HepG2 (cell line): ENCODE results near the gene HPCAL1. TPM values are rescaled to one million over a fixed set of nuclear protein-coding genes. Genes with fewer than 3 reads are reported as not detected.

Source experiments
- ATAC-seq: fragments of 200-7000 bp; cut with Tn5 transposase; 3 replicates; pipeline ENCODE4 v1.9.1; 2020; ENCODE audit warnings: mild to moderate bottlenecking, moderate library complexity
- BruUV-seq: library from RNA; stranded (reverse); fragments of 400-500 nt; replicated peaks from 2 replicates; lab custom pipeline; 2021; lab: Mats Ljungman, UMichigan
- CTCF ChIA-PET: fragments of 300-600 bp; formaldehyde crosslinking; extraction: SDS; loops from one replicate; lab custom pipeline; 2021; ENCODE audit warnings: low total read pairs, inconsistent platforms, low intra/inter-chr PET ratio; lab: Yijun Ruan, JAX
- POLR2A ChIA-PET: fragments of 350-600 bp; sonication (Branson Sonifier 250); formaldehyde crosslinking; loops from one replicate; lab custom pipeline; 2020; ENCODE audit warnings: antibody characterized with exemption, inconsistent platforms; lab: Yijun Ruan, JAX
- DNase-seq: peaks from one replicate; pipeline ENCODE4 v3.0.0-alpha.2; 2015; ENCODE audit warnings: low spot score
- FAIRE-seq: peaks from 3 replicates; lab custom pipeline; 2011; peaks lifted over from hg19 to GRCh38; lab: Jason Lieb, UNC
- H2AFZ ChIP-seq: one replicate; pipeline ENCODE4 v1.6.1; 2011; ENCODE audit warnings: low read length, inconsistent platforms
- H3K27ac ChIP-seq: fragments of 300-600 bp; 3 replicates; pipeline ENCODE4 v1.8.0; 2011; ENCODE audit warnings: mixed run types, mild to moderate bottlenecking, mixed read lengths, low read length, inconsistent platforms; ENCODE audit not compliant: insufficient read depth; ENCODE audit errors: extremely low read length
- H3K27me3 ChIP-seq, 2 experiments: fragments of 200-600 bp in 1 of 2; 2 replicates in 1 of 2; 3 replicates in 1 of 2; pipeline versions ENCODE4 v1.6.0 to v1.8.0; 2011; ENCODE audit warnings: low read length in 2 of 2, mild to moderate bottlenecking in 2 of 2, moderate library complexity in 2 of 2, inconsistent platforms in 1 of 2; ENCODE audit not compliant: insufficient read depth in 2 of 2, control insufficient read depth in 1 of 2
- H3K36me3 ChIP-seq, 2 experiments: fragments of 200-600 bp in 1 of 2; replicated peaks in 1 of 2; 2 replicates in 1 of 2; 3 replicates in 1 of 2; pipeline versions ENCODE4 v1.5.1 to v1.8.0; 2011; ENCODE audit warnings: low read length in 2 of 2, inconsistent platforms in 1 of 2; ENCODE audit not compliant: insufficient read depth in 2 of 2, control insufficient read depth in 1 of 2
- H3K4me1 ChIP-seq: 2 replicates; pipeline ENCODE4 v1.5.1; 2012; ENCODE audit warnings: low read length, inconsistent platforms; ENCODE audit not compliant: insufficient read depth
- H3K4me2 ChIP-seq: 2 replicates; pipeline ENCODE4 v1.6.0; 2011; ENCODE audit warnings: low read depth, low read length, inconsistent platforms
- H3K4me3 ChIP-seq, 3 experiments: fragments of 200-600 bp in 1 of 3; sonication (generic), shearing (Covaris generic) in 1 of 3; replicated peaks in 1 of 3; 2 replicates each; pipeline ENCODE4 v1.5.1; 2011 to 2016; ENCODE audit warnings: low read length in 3 of 3, inconsistent platforms in 2 of 3, low read depth in 2 of 3, mild to moderate bottlenecking in 2 of 3, control low read depth in 1 of 3, mixed read lengths in 1 of 3; ENCODE audit not compliant: insufficient read depth in 1 of 3
- H3K79me2 ChIP-seq: one replicate; pipeline ENCODE4 v1.6.1; 2011; ENCODE audit warnings: low read length, inconsistent platforms; ENCODE audit not compliant: insufficient read depth
- H3K9ac ChIP-seq: 2 replicates; pipeline ENCODE4 v1.6.0; 2011; ENCODE audit warnings: mild to moderate bottlenecking, low read depth, low read length, inconsistent platforms; ENCODE audit not compliant: insufficient read depth
- H3K9me3 ChIP-seq: 2 replicates; pipeline ENCODE4 v1.5.1; 2012; ENCODE audit warnings: mild to moderate bottlenecking, low read length
- H4K20me1 ChIP-seq: 2 replicates; pipeline ENCODE4 v1.6.0; 2011; ENCODE audit warnings: inconsistent platforms, mild to moderate bottlenecking, low read length, moderate library complexity; ENCODE audit not compliant: insufficient read depth
- ATF7 ChIP-seq, 2 experiments: fragments of 450-650 bp in 1 of 2; sonication (generic) in 1 of 2; formaldehyde crosslinking in 1 of 2; IDR thresholded peaks; 2 replicates each; pipeline versions ENCODE4 v1.4.0 to v1.6.1; 2016 to 2020; ENCODE audit warnings: antibody characterized with exemption in 1 of 2, mild to moderate bottlenecking in 1 of 2, missing genetic modification reagents in 1 of 2
- ATM ChIP-seq: fragments of 450-650 bp; IDR thresholded peaks from 2 replicates; pipeline ENCODE4 v1.7.1; 2017; ENCODE audit warnings: mild to moderate bottlenecking, borderline replicate concordance
- CBX5 ChIP-seq: sonication (generic); formaldehyde crosslinking; IDR thresholded peaks from 2 replicates; pipeline ENCODE4 v1.4.0; 2020; ENCODE audit warnings: missing genetic modification reagents, borderline replicate concordance
- CREB1 ChIP-seq, 2 experiments: fragments of 450-650 bp in 1 of 2; IDR thresholded peaks; 2 replicates each; pipeline ENCODE4 v1.6.1; 2016 to 2017; ENCODE audit warnings: control low read depth in 1 of 2, mild to moderate bottlenecking in 1 of 2, missing compliant biosample characterization in 1 of 2, missing genetic modification characterization in 1 of 2
- FOXA1 ChIP-seq, 2 experiments: fragments of 450-650 bp in 1 of 2; sonication (generic) in 1 of 2; formaldehyde crosslinking in 1 of 2; IDR thresholded peaks; 2 replicates each; pipeline versions ENCODE4 v1.4.0 to v1.6.1; 2016 to 2020; ENCODE audit warnings: missing genetic modification reagents in 1 of 2
- FOXP1 ChIP-seq, 2 experiments: fragments of 450-650 bp in 1 of 2; IDR thresholded peaks; 2 replicates each; pipeline ENCODE4 v1.6.1; 2017 to 2018; ENCODE audit warnings: antibody characterized with exemption in 1 of 2
- LCORL ChIP-seq, 2 experiments: fragments of 450-650 bp in 1 of 2; sonication (generic) in 1 of 2; formaldehyde crosslinking in 1 of 2; IDR thresholded peaks; 2 replicates each; pipeline versions ENCODE4 v1.5.0 to v1.6.1; 2017 to 2020; ENCODE audit warnings: antibody characterized with exemption in 1 of 2, missing genetic modification reagents in 1 of 2
- NBN ChIP-seq: fragments of 450-650 bp; conservative IDR thresholded peaks from 2 replicates; pipeline ENCODE4 v1.6.1; 2017
- NFKBIZ ChIP-seq: IDR thresholded peaks from 2 replicates; pipeline ENCODE4 v1.6.1; 2018; ENCODE audit warnings: missing genetic modification reagents, missing compliant biosample characterization
- PHB2 ChIP-seq: fragments of 450-650 bp; IDR thresholded peaks from 2 replicates; pipeline ENCODE4 v1.6.1; 2018; ENCODE audit not compliant: partially characterized antibody
- PHF8 ChIP-seq: sonication (generic); formaldehyde crosslinking; IDR thresholded peaks from 2 replicates; pipeline ENCODE4 v1.5.0; 2020; ENCODE audit warnings: missing genetic modification reagents
- PLRG1 ChIP-seq: fragments of 450-650 bp; conservative IDR thresholded peaks from 2 replicates; pipeline ENCODE4 v1.6.1; 2016
- RBM39 ChIP-seq: fragments of 200-400 bp; formaldehyde crosslinking; IDR thresholded peaks from one replicate; pipeline ENCODE4 v1.6.1; 2018; ENCODE audit warnings: antibody characterized with exemption, mild to moderate bottlenecking, low read depth, low read length; ENCODE audit not compliant: poor library complexity, severe bottlenecking
- SP1 ChIP-seq, 2 experiments: fragments of 450-650 bp in 1 of 2; sonication (generic) in 1 of 2; formaldehyde crosslinking in 1 of 2; IDR thresholded peaks; 2 replicates each; pipeline versions ENCODE4 v1.4.0 to v1.6.1; 2016 to 2020; ENCODE audit warnings: missing genetic modification reagents in 1 of 2
- ZNF282 ChIP-seq: fragments of 450-650 bp; IDR thresholded peaks from 2 replicates; pipeline ENCODE4 v1.6.1; 2018; ENCODE audit not compliant: partially characterized antibody
- ZNF432 ChIP-seq: sonication (generic); formaldehyde crosslinking; IDR thresholded peaks from 2 replicates; pipeline ENCODE4 v1.5.0; 2020; ENCODE audit warnings: missing genetic modification reagents, mild to moderate bottlenecking, borderline replicate concordance
- ZNF790 ChIP-seq: sonication (generic); formaldehyde crosslinking; IDR thresholded peaks from 2 replicates; pipeline ENCODE4 v1.8.0; 2022; ENCODE audit warnings: missing genetic modification reagents, mild to moderate bottlenecking, borderline replicate concordance
- ZNF883 ChIP-seq: sonication (generic); formaldehyde crosslinking; IDR thresholded peaks from 2 replicates; pipeline ENCODE4 v1.5.1; 2020; ENCODE audit warnings: mild to moderate bottlenecking, missing genetic modification reagents; ENCODE audit errors: not compliant biosample characterization
- WGBS: methylation state at CpG from one replicate; pipeline ENCODE4 v1.1.6; 2017; ENCODE audit warnings: low lambda C conversion rate; 5-methylcytosine and 5-hydroxymethylcytosine counted together
- in situ Hi-C: cut with HindIII; loops from 2 replicates; pipeline ENCODE4 v1.10.0; 2017; ENCODE audit warnings: low pct_unique_long_range_greater_than_20kb; ENCODE audit not compliant: extremely low pct_ligation_motif_present
- intact Hi-C: fragments of 100-400 bp; cut with micrococcal nuclease; formaldehyde crosslinking; loops from one replicate; pipeline ENCODE4 v1.10.0; 2022; ENCODE audit not compliant: unreplicated experiment
- polyA plus RNA-seq, 8 experiments: library from polyadenylated mRNA; depleted of rRNA in 3 of 8; stranded (reverse) in 7 of 8; unstranded in 1 of 8; fragments of >200 nt; fragmentation: Illumina TruSeq in 4 of 8; extraction: Trizol in 4 of 8; gene quantifications; 2 replicates each; pipeline versions ENCODE4 v1.2.1 to v1.2.3, GENCODE V29; 2011 to 2016; ENCODE audit warnings: low read depth in 4 of 8, missing spikeins in 1 of 8, mixed read lengths in 1 of 8; ENCODE audit not compliant: insufficient read depth in 1 of 8
- total RNA-seq, 5 experiments: library from RNA; depleted of rRNA; stranded (reverse); fragments of >200 nt; fragmentation: Illumina TruSeq; extraction: Trizol; gene quantifications; 2 replicates each; pipeline ENCODE4 v1.2.3, GENCODE V29; 2016; ENCODE audit warnings: low read depth in 1 of 5
- TF ChIP-seq, protein P1 (sequence below): sonication (generic); formaldehyde crosslinking; IDR thresholded peaks from 2 replicates; pipeline ENCODE4 v1.4.0; 2020; ENCODE audit warnings: missing genetic modification reagents
- TF ChIP-seq, protein P2 (sequence below): sonication (generic); formaldehyde crosslinking; IDR thresholded peaks from 2 replicates; pipeline ENCODE4 v1.8.0; 2022; ENCODE audit warnings: missing genetic modification reagents, mild to moderate bottlenecking, moderate library complexity, borderline replicate concordance

The HPCAL1 gene
- total and polyA plus RNA-seq, 2 of the 13 experiments (the other 11 are each of a cell fraction or from before 2014, with no cell fraction given): 29.5 to 29.9 TPM

DNA sequence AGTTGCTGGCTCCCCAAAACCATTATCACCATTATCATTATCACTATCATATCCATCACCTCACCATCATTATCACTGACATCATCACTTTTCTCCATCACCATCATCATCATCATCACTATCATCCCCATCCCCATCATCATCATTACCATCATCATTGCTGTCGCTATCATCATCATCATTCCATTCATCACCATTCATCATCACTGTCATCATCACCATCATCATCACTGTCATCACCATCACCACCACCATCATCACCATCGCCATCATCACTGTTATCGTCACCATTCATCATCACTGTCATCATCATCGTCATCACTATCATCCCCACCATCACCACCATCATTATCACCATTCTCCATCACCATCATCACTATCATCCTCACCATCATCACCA lies 9.0 kb downstream of the HPCAL1 start (continued):
- TF ChIP-seq, protein P1, sequence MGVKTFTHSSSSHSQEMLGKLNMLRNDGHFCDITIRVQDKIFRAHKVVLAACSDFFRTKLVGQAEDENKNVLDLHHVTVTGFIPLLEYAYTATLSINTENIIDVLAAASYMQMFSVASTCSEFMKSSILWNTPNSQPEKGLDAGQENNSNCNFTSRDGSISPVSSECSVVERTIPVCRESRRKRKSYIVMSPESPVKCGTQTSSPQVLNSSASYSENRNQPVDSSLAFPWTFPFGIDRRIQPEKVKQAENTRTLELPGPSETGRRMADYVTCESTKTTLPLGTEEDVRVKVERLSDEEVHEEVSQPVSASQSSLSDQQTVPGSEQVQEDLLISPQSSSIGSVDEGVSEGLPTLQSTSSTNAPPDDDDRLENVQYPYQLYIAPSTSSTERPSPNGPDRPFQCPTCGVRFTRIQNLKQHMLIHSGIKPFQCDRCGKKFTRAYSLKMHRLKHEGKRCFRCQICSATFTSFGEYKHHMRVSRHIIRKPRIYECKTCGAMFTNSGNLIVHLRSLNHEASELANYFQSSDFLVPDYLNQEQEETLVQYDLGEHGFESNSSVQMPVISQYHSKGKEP (CRISPR knock-in tag): no peak

DNA sequence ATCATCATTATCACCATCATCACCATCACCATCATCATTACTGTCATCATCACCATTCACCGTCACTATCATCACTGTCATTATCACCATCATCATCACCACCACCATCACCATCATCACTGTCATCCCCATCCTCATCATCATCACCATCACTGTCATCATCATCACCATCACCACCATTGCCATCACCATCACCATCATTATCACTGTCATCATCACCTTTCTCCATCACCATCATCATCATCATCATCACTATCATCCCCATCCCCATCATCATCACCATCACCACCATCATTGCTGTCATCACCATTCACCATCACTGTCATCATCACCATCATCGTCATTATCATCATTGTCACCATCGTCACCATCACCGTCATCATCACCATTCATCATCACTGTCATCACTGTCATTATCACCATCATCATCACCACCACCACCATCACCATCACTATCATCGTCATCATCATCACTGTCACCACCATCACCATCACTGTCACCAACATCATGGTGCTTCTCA lies 9.8 kb downstream of the HPCAL1 start:
- FAIRE-seq (no peak), DNase-seq (no peak), ATAC-seq (no peak)
- Histone ChIP-seq H4K20me1 (peaks cover 17% of the 10 kb centered on the region), H3K27ac (no peak overlapping the region), H3K4me2 (no peak overlapping the region), H2AFZ (no peak overlapping the region), H3K9me3 (no peaks in the 10 kb centered on the region), H3K36me3 (peaks cover 0 to 18% of the 10 kb centered on the region in 2 experiments; a peak in 2 of 5 replicates), H3K27me3 (no peaks in the 10 kb centered on the region), H3K4me1 (peaks cover 16% of the 10 kb centered on the region), H3K79me2 (peaks cover 81% of the 10 kb centered on the region), H3K4me3 (no peak overlapping the region), H3K9ac (no peak overlapping the region)
- no TSS peak for BruUV-seq
- ChIA-PET POLR2A (no interaction called here), CTCF (no interaction called here)
- 94% methylated on average over 5 of the region's 5 CpGs for WGBS
- in situ Hi-C loops (no loop called here), intact Hi-C loops (no loop called here)
- TF ChIP-seq PHB2: peak; percentile 80
- 0 out of 2 replicates have a peak, but pooled peaks have one; percentile 19 for TF ChIP-seq SP1 (IDR thresholded peaks at IDR 0.05)
- TF ChIP-seq SP1 (CRISPR knock-in tag; IDR thresholded peaks at IDR 0.05): no peak
- peak; percentile 94; the same call in 1 of the 2 replicates for TF ChIP-seq PLRG1
- peak; percentile 55; the same call in 1 of the 2 replicates for TF ChIP-seq FOXP1 (IDR thresholded peaks at IDR 0.05)
- TF ChIP-seq FOXP1 (CRISPR knock-in tag; IDR thresholded peaks at IDR 0.05): no peak
- no peak for TF ChIP-seq ZNF790
- no peak for TF ChIP-seq ZNF432 (CRISPR knock-in tag)
- TF ChIP-seq ATF7 (IDR thresholded peaks at IDR 0.05): peak; percentile 84
- TF ChIP-seq ATF7 (CRISPR knock-in tag; IDR thresholded peaks at IDR 0.05): no peak
- TF ChIP-seq PHF8 (CRISPR knock-in tag): no peak
- TF ChIP-seq NBN: peak; percentile 99
- TF ChIP-seq FOXA1 (IDR thresholded peaks at IDR 0.05): peak; percentile 67
- no peak for TF ChIP-seq FOXA1 (CRISPR knock-in tag; IDR thresholded peaks at IDR 0.05)
- peak; percentile 92; the same call in 1 of the 2 replicates for TF ChIP-seq ATM
- TF ChIP-seq, protein P2, sequence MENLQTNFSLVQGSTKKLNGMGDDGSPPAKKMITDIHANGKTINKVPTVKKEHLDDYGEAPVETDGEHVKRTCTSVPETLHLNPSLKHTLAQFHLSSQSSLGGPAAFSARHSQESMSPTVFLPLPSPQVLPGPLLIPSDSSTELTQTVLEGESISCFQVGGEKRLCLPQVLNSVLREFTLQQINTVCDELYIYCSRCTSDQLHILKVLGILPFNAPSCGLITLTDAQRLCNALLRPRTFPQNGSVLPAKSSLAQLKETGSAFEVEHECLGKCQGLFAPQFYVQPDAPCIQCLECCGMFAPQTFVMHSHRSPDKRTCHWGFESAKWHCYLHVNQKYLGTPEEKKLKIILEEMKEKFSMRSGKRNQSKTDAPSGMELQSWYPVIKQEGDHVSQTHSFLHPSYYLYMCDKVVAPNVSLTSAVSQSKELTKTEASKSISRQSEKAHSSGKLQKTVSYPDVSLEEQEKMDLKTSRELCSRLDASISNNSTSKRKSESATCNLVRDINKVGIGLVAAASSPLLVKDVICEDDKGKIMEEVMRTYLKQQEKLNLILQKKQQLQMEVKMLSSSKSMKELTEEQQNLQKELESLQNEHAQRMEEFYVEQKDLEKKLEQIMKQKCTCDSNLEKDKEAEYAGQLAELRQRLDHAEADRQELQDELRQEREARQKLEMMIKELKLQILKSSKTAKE (CRISPR knock-in tag): peak; percentile 40; the same call in 1 of the 2 replicates
- no peak for TF ChIP-seq NFKBIZ (CRISPR knock-in tag)
- no peak for TF ChIP-seq RBM39
- TF ChIP-seq ZNF883 (CRISPR knock-in tag): no peak
- peak; percentile 89 for TF ChIP-seq ZNF282
- peak; percentile 99 for TF ChIP-seq CREB1 (IDR thresholded peaks at IDR 0.05)
- TF ChIP-seq CREB1 (CRISPR knock-in tag; IDR thresholded peaks at IDR 0.05): no peak
- peak; percentile 84 for TF ChIP-seq LCORL (IDR thresholded peaks at IDR 0.05)
- no peak for TF ChIP-seq LCORL (CRISPR knock-in tag; IDR thresholded peaks at IDR 0.05)
- no peak for TF ChIP-seq CBX5 (CRISPR knock-in tag)
